Activated T-cell treated with anti-CD3 and anti-CD28 coated beads, Interleukin-2, amount 50 U/mL, for 72 hours (primary cell): Measurements from ENCODE around the gene ABCD1. TPM values are rescaled to one million over a fixed set of nuclear protein-coding genes. Genes with fewer than 3 reads are reported as not detected.

Experiments
- ATAC-seq, 2 donors: fragments of 150-1000 bp; cut with Tn5 transposase; replicated peaks in 1 of 2; 2 replicates each; pipeline ENCODE4 v1.10.0; 2021; ENCODE audit warnings: moderate library complexity in 2 of 2, mild to moderate bottlenecking in 1 of 2
- DNase-seq, 2 donors: peaks; one replicate each; pipeline ENCODE4 v3.0.0; 2021 to 2022; ENCODE audit warnings: mixed read lengths in 1 of 2
- H3K27ac Mint-ChIP-seq: one replicate; pipeline ENCODE4 v1.8.0; 2022; ENCODE audit warnings: mild to moderate bottlenecking, moderate library complexity, mixed read lengths
- H3K27me3 Mint-ChIP-seq: one replicate; pipeline ENCODE4 v1.8.0; 2022; ENCODE audit warnings: low read depth, mixed read lengths
- H3K36me3 Mint-ChIP-seq, 2 donors: one replicate each; pipeline ENCODE4 v1.8.0; 2022; ENCODE audit warnings: mixed read lengths in 2 of 2, mild to moderate bottlenecking in 1 of 2; ENCODE audit not compliant: insufficient read depth in 2 of 2
- H3K4me1 Mint-ChIP-seq: one replicate; pipeline ENCODE4 v1.8.0; 2022; ENCODE audit warnings: low read depth, mixed read lengths
- H3K4me3 Mint-ChIP-seq, 2 donors: one replicate each; pipeline ENCODE4 v1.8.0; 2022; ENCODE audit warnings: mild to moderate bottlenecking in 2 of 2, mixed read lengths in 2 of 2, moderate library complexity in 2 of 2
- H3K9me3 Mint-ChIP-seq, 2 donors: one replicate each; pipeline ENCODE4 v1.8.0; 2022; ENCODE audit warnings: mixed read lengths in 2 of 2
- total RNA-seq, 2 donors: library from RNA; stranded (reverse); gene quantifications; one replicate each; pipeline ENCODE4 v1.2.3, GENCODE V29; 2022

Gene ABCD1
- total RNA-seq, 2 donors from 2014 or later = 8.0 to 8.3 TPM

DNA sequence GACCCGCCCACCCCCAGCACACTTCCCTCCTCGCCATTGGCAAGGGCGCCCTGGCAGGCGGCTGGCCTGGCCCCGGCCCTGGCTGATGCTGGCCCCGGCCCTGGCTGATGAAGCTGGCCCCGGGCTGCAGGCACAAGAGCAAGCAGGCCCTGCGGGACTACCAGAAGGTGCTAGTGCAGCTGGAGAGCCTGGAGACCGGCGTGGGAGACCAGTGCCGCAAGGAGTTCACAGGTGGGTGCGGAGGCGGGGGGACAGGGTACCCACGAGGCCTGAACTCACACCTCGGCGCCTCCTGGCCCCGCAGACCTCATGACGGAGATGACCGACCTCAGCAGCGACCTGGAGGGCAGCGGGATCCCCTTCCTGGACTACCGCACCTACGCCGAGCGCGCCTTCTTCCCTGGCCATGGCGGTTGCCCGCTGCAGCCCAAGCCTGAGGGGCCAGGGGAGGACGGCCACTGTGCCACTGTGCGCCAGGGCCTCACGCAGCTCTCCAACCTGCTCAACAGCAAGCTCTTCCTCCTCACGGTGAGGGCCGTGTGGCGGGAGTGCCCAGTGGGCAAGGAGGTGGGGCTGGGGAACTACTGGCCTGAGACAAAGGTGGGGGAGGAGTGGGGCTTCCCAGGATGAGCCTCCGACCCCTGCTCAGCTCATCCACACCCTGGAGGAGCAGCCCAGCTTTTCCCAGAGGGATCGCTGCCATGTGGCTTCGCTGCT, 50.1 kb downstream of the ABCD1 start:
- peaks cover 4% of the 10 kb centered on the region for H3K27me3 Mint-ChIP-seq
- H3K36me3 Mint-ChIP-seq = no peaks in the 10 kb centered on the region
- DNase-seq (no peak), ATAC-seq (no peak)
- H3K4me1 Mint-ChIP-seq = no peaks in the 10 kb centered on the region
- H3K4me3 Mint-ChIP-seq = no peak overlapping the region
- no peak overlapping the region for H3K27ac Mint-ChIP-seq
- no peaks in the 10 kb centered on the region for H3K9me3 Mint-ChIP-seq

DNA sequence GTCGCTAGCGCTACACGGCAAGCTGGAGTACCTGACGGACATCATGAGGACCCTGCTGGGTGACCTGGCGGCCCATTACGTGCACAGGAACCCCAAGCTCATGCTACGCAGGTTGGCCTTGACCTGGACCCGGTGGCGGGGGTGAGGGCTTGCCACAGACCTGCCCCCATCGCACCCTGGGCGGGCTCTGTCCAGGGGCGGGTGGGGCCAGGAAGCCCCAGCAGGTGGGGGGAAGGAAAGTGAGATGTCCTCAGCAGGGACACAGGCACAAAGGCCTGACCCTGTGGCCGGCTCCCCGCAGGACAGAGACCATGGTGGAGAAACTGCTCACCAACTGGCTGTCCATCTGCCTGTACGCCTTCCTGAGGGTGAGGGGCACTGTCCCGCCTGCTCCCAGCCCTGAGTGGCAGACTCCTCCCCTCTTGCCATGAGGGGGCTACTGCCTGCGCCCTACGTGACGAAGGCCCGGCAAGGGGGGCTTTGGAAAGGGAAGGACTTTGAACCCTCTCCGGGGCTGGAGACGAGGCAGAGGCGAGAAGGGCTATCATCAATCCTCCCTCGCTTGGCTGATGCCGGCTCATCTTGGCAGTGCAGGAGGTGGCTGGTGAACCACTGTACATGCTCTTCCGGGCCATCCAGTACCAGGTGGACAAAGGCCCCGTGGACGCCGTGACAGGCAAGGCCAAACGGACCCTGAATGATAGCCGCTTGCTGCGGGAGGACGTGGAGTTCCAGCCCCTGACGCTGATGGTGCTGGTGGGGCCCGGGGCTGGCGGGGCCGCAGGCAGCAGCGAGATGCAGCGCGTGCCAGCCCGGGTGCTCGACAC, 50.9 kb downstream of the ABCD1 start:
- Mint-ChIP-seq H3K27ac (no peak overlapping the region), H3K4me1 (peaks cover 5% of the 10 kb centered on the region), H3K36me3 (no peaks in the 10 kb centered on the region), H3K27me3 (peaks cover 12% of the 10 kb centered on the region), H3K4me3 (no peak overlapping the region), H3K9me3 (no peaks in the 10 kb centered on the region)
- DNase-seq (no peak), ATAC-seq (no peak)

DNA sequence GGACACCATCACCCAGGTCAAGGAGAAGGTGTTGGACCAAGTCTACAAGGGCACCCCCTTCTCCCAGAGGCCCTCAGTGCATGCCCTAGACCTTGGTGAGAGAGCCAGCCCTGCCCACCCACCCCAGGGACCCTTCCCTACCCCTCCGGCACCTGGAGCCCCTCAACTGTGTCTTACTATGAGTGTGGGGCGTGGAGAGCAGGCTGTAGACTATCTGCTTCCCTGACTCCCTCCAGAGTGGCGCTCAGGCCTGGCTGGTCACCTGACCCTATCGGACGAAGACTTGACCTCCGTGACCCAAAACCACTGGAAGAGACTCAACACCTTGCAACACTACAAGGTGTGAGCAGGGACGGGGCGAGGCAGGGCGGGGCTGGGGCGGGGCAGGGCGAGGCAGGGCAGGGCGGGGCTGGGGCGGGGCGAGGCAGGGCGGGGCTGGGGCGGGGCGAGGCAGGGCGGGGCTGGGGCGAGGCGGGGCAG, 51.5 kb downstream of the ABCD1 start:
- ATAC-seq = no peak
- Mint-ChIP-seq H3K4me1 (peaks cover 5% of the 10 kb centered on the region), H3K36me3 (no peaks in the 10 kb centered on the region), H3K4me3 (no peak overlapping the region), H3K27ac (no peak overlapping the region), H3K27me3 (peaks cover 12% of the 10 kb centered on the region), H3K9me3 (no peaks in the 10 kb centered on the region)
- no peak for DNase-seq

DNA sequence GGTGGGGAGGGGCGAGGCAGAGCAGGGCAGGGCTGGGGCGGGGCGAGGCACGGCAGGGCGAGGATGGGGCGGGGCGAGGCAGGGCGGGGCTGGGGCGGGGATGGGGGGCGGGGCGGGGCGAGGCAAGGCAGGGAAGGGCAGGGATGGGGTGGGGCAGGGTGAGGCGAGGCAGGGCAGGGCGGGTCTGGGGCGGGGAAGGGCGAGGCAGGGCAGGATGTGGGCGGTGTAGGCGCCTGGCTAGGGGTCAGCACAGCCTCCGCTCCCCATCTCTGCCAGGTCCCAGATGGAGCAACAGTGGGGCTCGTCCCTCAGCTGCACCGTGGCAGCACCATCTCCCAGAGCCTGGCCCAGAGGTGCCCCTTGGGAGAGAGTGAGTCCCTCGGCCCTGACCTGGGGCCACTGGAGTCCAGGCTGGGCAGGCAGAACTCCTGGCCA, 52.0 kb downstream of the ABCD1 start:
- DNase-seq (no peak), ATAC-seq (peak; percentile 19 to 26)
- no peak overlapping the region for H3K4me3 Mint-ChIP-seq
- no peaks in the 10 kb centered on the region for H3K9me3 Mint-ChIP-seq
- peaks cover 5% of the 10 kb centered on the region for H3K4me1 Mint-ChIP-seq
- H3K27me3 Mint-ChIP-seq = peaks cover 12% of the 10 kb centered on the region
- no peak overlapping the region for H3K27ac Mint-ChIP-seq
- H3K36me3 Mint-ChIP-seq = no peaks in the 10 kb centered on the region

DNA sequence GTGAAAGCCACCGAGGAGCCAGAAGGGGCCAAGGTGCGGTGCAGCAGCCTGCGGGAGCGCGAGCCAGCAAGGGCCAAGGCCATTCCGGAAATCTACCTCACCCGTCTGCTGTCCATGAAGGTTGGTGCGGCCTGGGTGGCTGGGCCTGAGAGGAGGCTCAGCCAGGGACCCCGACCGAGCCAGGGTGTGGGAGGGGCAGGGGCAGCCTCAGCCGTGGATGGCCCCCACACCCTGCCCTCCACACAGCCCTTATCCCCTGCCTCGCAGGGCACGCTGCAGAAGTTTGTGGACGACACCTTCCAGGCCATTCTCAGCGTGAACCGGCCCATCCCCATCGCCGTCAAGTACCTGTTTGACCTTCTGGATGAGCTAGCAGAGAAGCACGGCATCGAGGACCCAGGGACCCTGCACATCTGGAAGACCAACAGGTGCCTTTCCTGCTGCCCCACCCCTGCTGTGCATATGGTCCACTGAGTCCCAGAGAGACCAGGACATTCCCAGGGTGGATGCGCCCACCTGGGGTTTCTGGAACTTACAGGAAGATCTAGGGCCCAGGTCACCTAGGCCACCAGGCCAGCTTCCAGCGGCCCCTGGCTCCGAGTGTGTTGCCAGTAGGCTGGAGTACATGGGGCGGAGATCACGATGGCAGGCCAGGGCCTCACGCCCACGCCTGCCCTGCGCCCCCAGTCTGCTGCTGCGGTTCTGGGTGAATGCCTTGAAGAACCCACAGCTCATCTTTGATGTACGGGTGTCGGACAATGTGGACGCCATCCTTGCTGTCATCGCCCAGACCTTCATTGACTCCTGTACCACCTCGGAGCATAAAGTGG, 52.8 kb downstream of the ABCD1 start:
- Mint-ChIP-seq H3K4me1 (peaks cover 5% of the 10 kb centered on the region), H3K36me3 (no peaks in the 10 kb centered on the region), H3K9me3 (no peaks in the 10 kb centered on the region), H3K4me3 (no peak overlapping the region), H3K27me3 (peaks cover 12% of the 10 kb centered on the region), H3K27ac (no peak overlapping the region)
- DNase-seq (no peak), ATAC-seq (no peak)

DNA sequence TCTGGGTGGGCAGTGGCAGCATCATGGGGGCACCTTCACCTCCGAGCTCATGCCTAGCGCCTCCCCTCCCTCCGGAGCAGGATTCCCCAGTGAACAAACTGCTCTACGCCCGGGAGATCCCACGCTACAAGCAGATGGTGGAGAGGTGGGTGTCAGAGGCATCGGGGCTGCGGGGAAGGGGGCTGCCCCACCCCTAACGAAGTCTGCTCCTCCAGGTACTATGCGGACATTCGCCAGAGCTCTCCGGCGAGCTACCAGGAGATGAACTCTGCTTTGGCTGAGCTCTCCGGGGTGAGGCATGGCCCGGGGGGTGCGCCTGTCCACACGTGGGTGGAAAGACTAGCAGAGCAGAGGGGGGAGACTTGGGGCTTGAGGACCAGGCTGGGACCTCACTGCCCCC, 53.5 kb downstream of the ABCD1 start:
- Mint-ChIP-seq H3K4me1 (peaks cover 5% of the 10 kb centered on the region), H3K27me3 (peaks cover 12% of the 10 kb centered on the region), H3K36me3 (no peaks in the 10 kb centered on the region), H3K27ac (no peak overlapping the region), H3K4me3 (no peak overlapping the region), H3K9me3 (no peaks in the 10 kb centered on the region)
- ATAC-seq = no peak
- no peak for DNase-seq

DNA sequence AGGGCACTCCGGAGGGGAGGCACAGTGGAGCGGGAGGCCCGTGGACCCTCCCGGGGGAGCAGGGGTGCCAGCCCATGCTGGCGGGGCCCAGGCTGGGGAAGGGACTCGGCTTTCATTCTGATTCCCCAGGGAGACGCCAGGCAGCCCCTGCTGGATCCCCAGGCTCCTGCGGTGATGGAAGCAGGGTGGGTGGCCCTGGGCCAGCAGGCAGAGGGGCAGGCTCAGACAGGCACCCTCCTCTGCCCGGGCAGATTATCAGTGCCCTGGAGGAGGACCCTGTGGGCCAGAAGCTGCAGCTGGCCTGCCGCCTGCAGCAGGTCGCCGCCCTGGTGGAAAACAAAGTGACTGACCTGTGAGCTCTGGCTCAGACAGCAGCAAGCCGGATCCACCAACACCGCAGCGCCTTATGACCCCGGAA, 54.0 kb downstream of the ABCD1 start:
- no peak for ATAC-seq
- Mint-ChIP-seq H3K4me1 (peaks cover 5% of the 10 kb centered on the region), H3K27ac (no peak overlapping the region), H3K36me3 (no peaks in the 10 kb centered on the region), H3K4me3 (no peak overlapping the region), H3K9me3 (no peaks in the 10 kb centered on the region), H3K27me3 (peaks cover 12% of the 10 kb centered on the region)
- DNase-seq = no peak

DNA sequence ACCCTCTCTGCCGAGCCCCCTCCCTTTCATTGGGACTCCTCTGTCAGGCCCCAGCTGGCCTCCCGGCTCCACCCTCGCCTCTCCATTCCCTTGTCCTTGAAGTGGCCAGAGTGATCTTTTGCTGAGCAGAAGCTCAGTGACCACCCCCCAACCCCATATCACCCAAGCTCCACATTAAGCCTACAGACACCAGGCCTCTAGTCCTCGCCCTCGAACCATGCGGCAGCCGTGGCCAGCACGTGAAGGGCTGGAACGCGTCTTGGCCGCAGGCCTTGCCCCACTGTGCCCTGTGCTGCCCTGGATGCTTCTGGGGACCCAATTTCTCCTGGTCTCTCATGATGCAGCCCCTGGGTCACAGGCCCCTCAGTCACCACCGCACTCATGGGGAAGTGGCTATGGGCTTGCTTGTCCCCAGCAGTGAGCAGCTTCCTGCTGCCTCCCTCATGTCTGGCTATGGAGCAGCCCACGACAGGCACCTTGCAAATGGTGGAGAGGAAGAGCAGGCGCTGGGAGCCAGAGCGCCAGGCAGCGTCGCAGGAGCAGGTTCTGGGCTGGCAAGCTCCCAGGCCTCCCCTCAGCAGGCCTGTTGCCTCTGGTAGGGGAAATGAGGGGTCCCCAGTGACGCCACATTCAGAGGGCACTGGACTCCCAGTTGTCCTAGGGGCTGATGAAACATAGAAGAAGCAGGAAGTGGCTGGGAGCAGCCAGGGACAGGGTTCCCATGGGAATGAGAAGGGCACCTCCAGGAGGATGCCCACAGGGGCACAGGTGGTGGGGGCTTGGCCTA, 55.4 kb downstream of the ABCD1 start:
- H3K27me3 Mint-ChIP-seq = peaks cover 12% of the 10 kb centered on the region
- no peaks in the 10 kb centered on the region for H3K9me3 Mint-ChIP-seq
- no peaks in the 10 kb centered on the region for H3K36me3 Mint-ChIP-seq
- H3K27ac Mint-ChIP-seq = no peak overlapping the region
- no peak for DNase-seq
- peaks cover 5% of the 10 kb centered on the region for H3K4me1 Mint-ChIP-seq
- ATAC-seq = no peak
- no peak overlapping the region for H3K4me3 Mint-ChIP-seq

DNA sequence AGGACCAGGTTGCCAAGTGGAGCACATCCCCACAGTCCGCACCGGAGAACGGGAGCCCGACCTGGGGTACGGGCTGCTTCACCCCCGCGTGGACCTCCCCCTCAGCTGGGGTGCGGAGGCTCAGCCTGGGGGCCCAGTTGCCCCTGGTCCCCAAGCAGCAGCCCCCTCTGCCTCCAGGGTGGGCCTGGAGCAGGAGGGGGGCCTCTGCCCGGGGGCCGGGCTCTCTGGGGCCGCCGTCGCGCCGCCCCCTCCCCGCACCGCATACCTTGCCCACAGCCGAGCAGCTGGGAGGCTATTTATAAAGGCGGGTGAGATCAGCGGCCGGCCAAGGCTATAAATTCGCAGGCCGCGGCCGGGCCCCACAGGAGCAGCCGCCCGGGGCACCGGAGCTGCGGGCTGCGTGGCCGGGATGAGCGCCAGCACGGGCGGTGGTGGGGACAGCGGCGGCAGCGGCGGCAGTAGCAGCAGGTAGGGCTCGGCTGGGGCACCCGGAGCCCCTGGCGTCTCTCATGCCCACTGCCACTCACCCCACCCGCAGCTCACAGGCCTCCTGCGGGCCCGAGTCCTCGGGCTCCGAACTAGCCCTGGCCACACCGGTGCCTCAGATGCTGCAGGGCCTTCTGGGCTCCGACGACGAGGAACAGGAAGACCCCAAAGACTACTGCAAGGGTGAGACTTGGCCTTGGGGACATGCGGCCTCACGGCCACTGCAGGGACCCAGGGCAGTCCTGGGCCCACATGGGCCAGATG, 56.2 kb downstream of the ABCD1 start, which contains the start of gene SRPK3:
Gene SRPK3, plus strand, starts transcription at position 364 of the 750 bp plus-strand sequence. Its CDS starts 46 bp downstream, at position 410.
- no peak within 1 kb of the TSS for H3K4me3 Mint-ChIP-seq
- H3K36me3 Mint-ChIP-seq = no peaks in the 10 kb centered on the region
- H3K4me1 Mint-ChIP-seq = peaks cover 5% of the 10 kb centered on the region
- no peaks in the 10 kb centered on the region for H3K9me3 Mint-ChIP-seq
- peaks cover 12% of the 10 kb centered on the region for H3K27me3 Mint-ChIP-seq
- H3K27ac Mint-ChIP-seq = no peak within 1 kb of the TSS
- DNase-seq (no peak), ATAC-seq (no peak)

DNA sequence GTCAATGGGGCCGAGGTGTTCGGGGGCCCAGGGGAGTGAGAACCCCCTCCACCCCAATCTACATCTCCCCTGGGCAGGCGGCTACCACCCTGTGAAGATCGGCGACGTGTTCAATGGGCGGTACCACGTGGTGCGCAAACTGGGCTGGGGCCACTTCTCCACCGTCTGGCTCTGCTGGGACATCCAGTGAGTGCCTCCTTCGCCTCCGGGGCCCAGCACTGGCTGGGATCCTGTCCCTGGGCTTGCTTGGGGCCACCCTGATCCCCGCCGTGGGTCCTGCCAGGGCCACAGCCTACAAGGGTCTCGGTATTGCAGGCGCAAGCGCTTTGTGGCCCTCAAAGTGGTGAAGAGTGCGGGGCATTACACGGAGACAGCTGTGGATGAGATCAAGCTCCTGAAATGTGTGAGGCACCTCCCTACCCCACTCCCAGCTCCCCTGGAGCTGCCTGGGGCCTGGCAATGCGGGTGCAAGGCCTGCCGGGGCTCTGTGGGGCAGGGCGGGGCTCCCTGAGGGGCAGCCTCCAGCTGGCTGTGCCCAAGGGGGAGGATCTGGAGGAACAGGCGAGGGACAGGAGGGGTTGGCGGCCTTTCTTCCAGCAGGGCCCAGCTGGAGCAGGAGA, 56.9 kb downstream of the ABCD1 start:
- Mint-ChIP-seq H3K4me3 (no peak overlapping the region), H3K27ac (no peak overlapping the region), H3K36me3 (no peaks in the 10 kb centered on the region), H3K27me3 (peaks cover 12% of the 10 kb centered on the region), H3K4me1 (peaks cover 5% of the 10 kb centered on the region), H3K9me3 (no peaks in the 10 kb centered on the region)
- ATAC-seq (no peak), DNase-seq (no peak)

DNA sequence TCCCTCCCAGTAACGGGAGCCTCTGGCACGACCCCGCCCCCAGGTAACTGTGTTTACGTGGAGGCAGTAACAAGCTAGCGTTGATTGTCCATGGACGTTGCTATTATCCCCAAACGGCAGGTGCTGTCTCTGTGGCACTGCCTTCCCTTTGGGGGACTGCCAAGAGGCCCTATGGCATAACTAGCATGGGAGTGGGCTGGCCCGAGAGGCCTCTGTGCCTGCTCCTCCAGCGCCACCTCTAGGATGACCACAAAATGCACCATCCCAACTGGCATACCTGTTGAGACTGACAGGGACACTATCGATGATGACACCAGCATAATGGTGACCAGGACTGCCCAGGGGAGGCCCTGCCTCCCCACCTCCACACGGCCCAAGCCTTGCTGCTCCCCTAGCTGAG, 57.7 kb downstream of the ABCD1 start:
- Mint-ChIP-seq H3K36me3 (no peaks in the 10 kb centered on the region), H3K27ac (no peak overlapping the region), H3K9me3 (no peaks in the 10 kb centered on the region), H3K4me3 (no peak overlapping the region), H3K27me3 (peaks cover 12% of the 10 kb centered on the region), H3K4me1 (peaks cover 5% of the 10 kb centered on the region)
- ATAC-seq (no peak), DNase-seq (no peak)
